H1 (cell line): ENCODE data around the gene NMRK1. TPM values are rescaled to one million over a fixed set of nuclear protein-coding genes. Genes with fewer than 3 reads are reported as not detected.

ENCODE experiments used
- CTCF ChIA-PET: fragments of 300-600 bp; sonication (Branson Sonifier 250); formaldehyde crosslinking; loops from one replicate; lab custom pipeline; 2021; ENCODE audit not compliant: partially characterized antibody; lab: Charles Lee
- POLR2A ChIA-PET: fragments of 300-600 bp; sonication (Branson Sonifier 250); formaldehyde crosslinking; loops from one replicate; lab custom pipeline; 2021; ENCODE audit warnings: inconsistent platforms; ENCODE audit not compliant: partially characterized antibody; lab: Charles Lee
- DNase-seq, 2 experiments: peaks; one replicate each; pipeline versions ENCODE4 v3.0.0 to v3.0.0-alpha.2; 2010 to 2022; ENCODE audit warnings: low spot score in 2 of 2, low read depth in 1 of 2, mixed read lengths in 1 of 2
- FAIRE-seq: peaks from 2 replicates; lab custom pipeline; 2011; peaks lifted over from hg19 to GRCh38; lab: Jason Lieb, UNC
- H2AFZ ChIP-seq: 2 replicates; pipeline ENCODE4 v1.8.1; 2012; ENCODE audit warnings: low read length, inconsistent platforms
- H2AK5ac ChIP-seq: 2 replicates; pipeline ENCODE4 v1.6.1; 2013; ENCODE audit warnings: low read depth, low read length
- H2BK120ac ChIP-seq: replicated peaks from 2 replicates; pipeline ENCODE3; 2013; ENCODE audit warnings: low read depth, low read length, inconsistent platforms
- H2BK12ac ChIP-seq: 2 replicates; pipeline ENCODE4 v1.6.1; 2013; ENCODE audit warnings: low read depth, low read length
- H2BK15ac ChIP-seq: 2 replicates; pipeline ENCODE4 v1.6.1; 2013; ENCODE audit warnings: low read length
- H2BK20ac ChIP-seq: 2 replicates; pipeline ENCODE4 v1.6.1; 2013; ENCODE audit warnings: low read length
- H2BK5ac ChIP-seq: 2 replicates; pipeline ENCODE4 v1.6.1; 2013; ENCODE audit warnings: low read depth, low read length
- H3K14ac ChIP-seq: 2 replicates; pipeline ENCODE4 v1.6.1; 2013; ENCODE audit warnings: inconsistent platforms; ENCODE audit not compliant: insufficient read length
- H3K18ac ChIP-seq: 2 replicates; pipeline ENCODE4 v1.6.1; 2013; ENCODE audit warnings: low read length; ENCODE audit errors: extremely low read depth
- H3K23ac ChIP-seq: 2 replicates; pipeline ENCODE4 v1.6.1; 2013; ENCODE audit warnings: inconsistent platforms; ENCODE audit not compliant: insufficient read length
- H3K23me2 ChIP-seq: 2 replicates; pipeline ENCODE4 v1.6.1; 2013; ENCODE audit warnings: low read depth, low read length
- H3K27ac ChIP-seq: 2 replicates; pipeline ENCODE4 v1.6.1; 2011; ENCODE audit warnings: low read depth, low read length, inconsistent platforms
- H3K27me3 ChIP-seq, 4 experiments: replicated peaks in 1 of 4; 1 replicate in 1 of 4; 2 replicates in 3 of 4; pipeline versions ENCODE4 v1.6.1 to v1.8.1; 2011 to 2013; ENCODE audit warnings: low read length in 3 of 4, mild to moderate bottlenecking in 3 of 4, inconsistent platforms in 2 of 4, mixed read lengths in 2 of 4, moderate library complexity in 1 of 4; ENCODE audit not compliant: control insufficient read depth in 3 of 4, insufficient read depth in 3 of 4; ENCODE audit errors: extremely low read depth in 1 of 4
- H3K36me3 ChIP-seq, 4 experiments: 2 replicates each; pipeline versions ENCODE4 v1.6.1 to v1.8.1; 2011 to 2013; ENCODE audit warnings: mild to moderate bottlenecking in 4 of 4, low read length in 3 of 4, moderate library complexity in 2 of 4, control low read depth in 1 of 4, inconsistent platforms in 1 of 4; ENCODE audit not compliant: insufficient read depth in 4 of 4, control insufficient read depth in 2 of 4
- H3K4ac ChIP-seq: replicated peaks from 2 replicates; pipeline ENCODE3; 2013; ENCODE audit warnings: low read length, low read depth, mixed read lengths, inconsistent platforms; ENCODE audit not compliant: insufficient read length
- H3K4me1 ChIP-seq, 4 experiments: replicated peaks in 1 of 4; 1 replicate in 1 of 4; 2 replicates in 3 of 4; pipeline versions ENCODE4 v1.6.1 to v1.8.1; 2011 to 2013; ENCODE audit warnings: low read length in 3 of 4, inconsistent platforms in 2 of 4, mixed read lengths in 1 of 4; ENCODE audit not compliant: insufficient read depth in 4 of 4, control insufficient read depth in 3 of 4
- H3K4me2 ChIP-seq, 2 experiments: 2 replicates each; pipeline versions ENCODE4 v1.6.1 to v1.8.1; 2011 to 2013; ENCODE audit warnings: low read depth in 2 of 2, low read length in 2 of 2, control low read depth in 1 of 2, inconsistent platforms in 1 of 2, mild to moderate bottlenecking in 1 of 2; ENCODE audit not compliant: insufficient read depth in 1 of 2
- H3K4me3 ChIP-seq, 4 experiments: fragments of 200-600, 300-600 bp in 1 of 4; sonication (generic), shearing (Covaris generic), sonication (Bioruptor Twin) in 1 of 4; 2 replicates each; pipeline versions ENCODE4 v1.5.1 to v1.8.1; 2011 to 2016; ENCODE audit warnings: low read length in 4 of 4, low read depth in 3 of 4, control low read depth in 2 of 4, inconsistent platforms in 2 of 4, mild to moderate bottlenecking in 2 of 4, mixed read lengths in 1 of 4, moderate library complexity in 1 of 4; ENCODE audit not compliant: insufficient read depth in 2 of 4; ENCODE audit errors: extremely low read depth in 1 of 4
- H3K56ac ChIP-seq: replicated peaks from 2 replicates; pipeline ENCODE3; 2013; ENCODE audit warnings: low read depth, mild to moderate bottlenecking, mixed read lengths, low read length, inconsistent platforms; ENCODE audit not compliant: insufficient read length
- H3K79me1 ChIP-seq: 2 replicates; pipeline ENCODE4 v1.6.1; 2013; ENCODE audit warnings: low read depth, low read length, control low read depth
- H3K79me2 ChIP-seq, 2 experiments: 2 replicates each; pipeline versions ENCODE4 v1.6.1 to v1.8.1; 2012 to 2013; ENCODE audit warnings: low read length in 2 of 2, mild to moderate bottlenecking in 2 of 2, inconsistent platforms in 1 of 2; ENCODE audit not compliant: insufficient read depth in 2 of 2, control insufficient read depth in 1 of 2
- H3K9ac ChIP-seq, 4 experiments: replicated peaks in 1 of 4; 1 replicate in 1 of 4; 2 replicates in 3 of 4; pipeline versions ENCODE4 v1.6.1 to v1.8.1; 2011 to 2013; ENCODE audit warnings: low read depth in 3 of 4, low read length in 3 of 4, control low read depth in 2 of 4, mild to moderate bottlenecking in 2 of 4, moderate library complexity in 2 of 4, inconsistent platforms in 1 of 4; ENCODE audit errors: extremely low read depth in 1 of 4
- H3K9me3 ChIP-seq, 2 experiments: 2 replicates each; pipeline versions ENCODE4 v1.6.1 to v1.8.1; 2012 to 2013; ENCODE audit warnings: mild to moderate bottlenecking in 2 of 2, moderate library complexity in 2 of 2, control low read depth in 1 of 2, inconsistent platforms in 1 of 2, low read depth in 1 of 2, low read length in 1 of 2, mixed read lengths in 1 of 2; ENCODE audit not compliant: insufficient read depth in 2 of 2
- H4K20me1 ChIP-seq, 2 experiments: replicated peaks in 1 of 2; 2 replicates each; pipeline versions ENCODE3 to v1.8.1; 2011 to 2013; ENCODE audit warnings: inconsistent platforms in 2 of 2, low read length in 2 of 2, mild to moderate bottlenecking in 1 of 2; ENCODE audit not compliant: insufficient read depth in 2 of 2, control insufficient read depth in 1 of 2
- H4K5ac ChIP-seq: 2 replicates; pipeline ENCODE4 v1.6.1; 2013; ENCODE audit warnings: low read length, low read depth, mixed read lengths, inconsistent platforms; ENCODE audit not compliant: insufficient read length
- H4K8ac ChIP-seq: 2 replicates; pipeline ENCODE4 v1.8.0; 2013; ENCODE audit warnings: mild to moderate bottlenecking, moderate library complexity, low read length, inconsistent platforms; ENCODE audit not compliant: insufficient read depth; ENCODE audit errors: extremely low read depth
- H4K91ac ChIP-seq: replicated peaks from 2 replicates; pipeline ENCODE3; 2013; ENCODE audit warnings: low read length, mixed read lengths, inconsistent platforms; ENCODE audit not compliant: insufficient read length
- CBX8 ChIP-seq: fragments of 300-800, 300-1000 bp; sonication (generic); IDR thresholded peaks from 2 replicates; pipeline ENCODE4 v1.7.1; 2016; ENCODE audit warnings: low read depth, low read length, borderline replicate concordance
- EGR1 ChIP-seq: IDR thresholded peaks from 2 replicates; pipeline ENCODE4 v1.6.1; 2011; ENCODE audit warnings: low read depth, low read length, borderline replicate concordance
- JUN ChIP-seq: IDR thresholded peaks from 2 replicates; pipeline ENCODE4 v1.6.1; 2011; ENCODE audit warnings: low read depth, mild to moderate bottlenecking, improper control_type of control experiment, low read length
- JUND ChIP-seq: IDR thresholded peaks from 2 replicates; pipeline ENCODE4 v1.6.1; 2011; ENCODE audit warnings: mild to moderate bottlenecking, improper control_type of control experiment, low read length
- PHF8 ChIP-seq: fragments of 200-600 bp; sonication (generic); conservative IDR thresholded peaks from 2 replicates; pipeline ENCODE4 v1.7.1; 2012; ENCODE audit warnings: low read depth, mild to moderate bottlenecking, inconsistent platforms, low read length, moderate library complexity
- POLR2A ChIP-seq, 2 experiments: IDR thresholded peaks; 1 replicate in 1 of 2; 2 replicates in 1 of 2; pipeline ENCODE4 v1.6.1; 2011; ENCODE audit warnings: low read depth in 2 of 2, low read length in 2 of 2, mild to moderate bottlenecking in 2 of 2; ENCODE audit errors: control extremely low read depth in 1 of 2
- TEAD4 ChIP-seq: IDR thresholded peaks from 2 replicates; pipeline ENCODE4 v1.6.1; 2012; ENCODE audit warnings: low read depth, low read length, inconsistent platforms, mixed read lengths
- WGBS, 2 experiments: shearing (Covaris generic) in 1 of 2; methylation state at CpG; one replicate each; pipeline versions ENCODE4 v1.1.6 to v1.1.7; 2013 to 2015; ENCODE audit warnings: low lambda C conversion rate in 2 of 2, mixed read lengths in 2 of 2, inconsistent platforms in 1 of 2, low coverage in 1 of 2, missing lambda C conversion rate in 1 of 2; ENCODE audit not compliant: insufficient replicate concordance in 2 of 2, insufficient coverage in 1 of 2, insufficient read length in 1 of 2; ENCODE audit errors: extremely low coverage in 1 of 2, missing lambda C conversion rate in 1 of 2; 5-methylcytosine and 5-hydroxymethylcytosine counted together
- polyA plus RNA-seq, 7 experiments: library from polyadenylated mRNA; depleted of rRNA in 3 of 7; stranded (reverse) in 5 of 7; unstranded in 2 of 7; fragments of >200 nt in 5 of 7; fragments of 200-250 nt in 2 of 7; gene quantifications; 1 replicate in 5 of 7; 2 replicates in 1 of 7; 4 replicates in 1 of 7; pipeline versions ENCODE4 v1.2.1 to v1.2.3, GENCODE V29; 2011 to 2013; ENCODE audit warnings: missing spikeins in 2 of 7, mixed read lengths in 2 of 7
- total RNA-seq: library from RNA; stranded (reverse); fragmentation: NEBNext Ultra II Directional; extraction: Animal tissue kit (Norgen Biotek cat#: 25700); gene quantifications from 2 replicates; pipeline ENCODE4 v1.2.1, GENCODE V29; 2021

The NMRK1 gene
- total and polyA plus RNA-seq, 2 of the 8 experiments (the other 6 are each of a cell fraction or from before 2014, with no cell fraction given), result 5.8 to 8.1 TPM

GRCh38 chr9:75019654-75020053, 68.3 kb downstream of the NMRK1 start:
- H2BK5ac ChIP-seq, result no peak overlapping the region
- H2BK15ac ChIP-seq, result no peak overlapping the region
- H2AK5ac ChIP-seq, result no peak overlapping the region
- H4K8ac ChIP-seq, result no peak overlapping the region
- H3K18ac ChIP-seq, result no peak overlapping the region
- no peak overlapping the region for H2BK12ac ChIP-seq
- H3K9ac ChIP-seq, result no peak overlapping the region
- H4K20me1 ChIP-seq, result no peaks in the 10 kb centered on the region
- H3K4ac ChIP-seq, result no peak overlapping the region
- 95% methylated on average over 1 of the region's 1 CpG; no CpG with 5 or more reads in 1 of the 2 experiments for WGBS, 2 experiments
- H3K79me2 ChIP-seq, result peaks cover 0 to 54% of the 10 kb centered on the region in 2 experiments; a peak in 2 of 4 replicates
- H3K36me3 ChIP-seq, result peaks cover 0 to 3% (median 3%) of the 10 kb centered on the region in 4 experiments; a peak in 2 of 8 replicates
- H3K56ac ChIP-seq, result no peak overlapping the region
- peaks cover 0 to 2% (median 0%) of the 10 kb centered on the region in 4 experiments; a peak in 1 of 7 replicates for H3K4me1 ChIP-seq
- DNase-seq (no peak), FAIRE-seq (no peak)
- CTCF ChIA-PET, result no interaction called here
- no peak overlapping the region for H4K91ac ChIP-seq
- H3K23me2 ChIP-seq, result no peaks in the 10 kb centered on the region
- H3K79me1 ChIP-seq, result peaks cover 7% of the 10 kb centered on the region
- H2BK20ac ChIP-seq, result no peak overlapping the region
- no peak overlapping the region for H2AFZ ChIP-seq
- POLR2A ChIA-PET, result no interaction called here
- H4K5ac ChIP-seq, result no peak overlapping the region
- TF ChIP-seq POLR2A (IDR thresholded peaks at IDR 0.05; ENCODE audit: control extremely low read depth in 1 of 2, low read depth in 2 of 2, low read length in 2 of 2), result no peak
- TF ChIP-seq EGR1, result no peak
- no peak for TF ChIP-seq CBX8
- no peak for TF ChIP-seq PHF8
- TF ChIP-seq TEAD4, result no peak
- no peak for TF ChIP-seq JUND
- no peak for TF ChIP-seq JUN
- no peaks in the 10 kb centered on the region for H3K9me3 ChIP-seq
- H3K4me2 ChIP-seq, result no peak overlapping the region
- H3K27me3 ChIP-seq, result no peaks in the 10 kb centered on the region
- H3K23ac ChIP-seq, result no peak overlapping the region
- no peak overlapping the region for H3K27ac ChIP-seq
- no peak overlapping the region for H3K4me3 ChIP-seq
- H3K14ac ChIP-seq, result no peak overlapping the region
- no peak overlapping the region for H2BK120ac ChIP-seq
